Activated CD8-positive, alpha-beta memory T cell treated with anti-CD3 and anti-CD28 coated beads, Interleukin-2, amount 10 ng/mL, durations not matched to agents 7 days and 5 days (primary cell): ENCODE measurements around the gene IL17RB. TPM values are rescaled to one million over a fixed set of nuclear protein-coding genes. Genes with fewer than 3 reads are reported as not detected.

Source experiments
- ATAC-seq: fragments of 150-1000 bp; cut with Tn5 transposase; one replicate; pipeline ENCODE4 v1.10.0; 2021; ENCODE audit warnings: moderate library complexity
- CTCF ChIA-PET: fragments of 350-600 bp; sonication (Branson Sonifier 250); formaldehyde crosslinking; loops from one replicate; lab custom pipeline; 2021; ENCODE audit warnings: antibody characterized with exemption; lab: Charles Lee
- DNase-seq: peaks from one replicate; pipeline ENCODE4 v3.0.0-alpha.2; 2020
- H3K27ac Mint-ChIP-seq: one replicate; pipeline ENCODE4 v1.8.0; 2021; ENCODE audit warnings: mild to moderate bottlenecking, mixed read lengths
- H3K27me3 Mint-ChIP-seq: one replicate; pipeline ENCODE4 v1.8.0; 2021; ENCODE audit warnings: mixed read lengths
- H3K36me3 Mint-ChIP-seq: one replicate; pipeline ENCODE4 v1.8.0; 2021; ENCODE audit warnings: mild to moderate bottlenecking, mixed read lengths
- H3K4me1 Mint-ChIP-seq: one replicate; pipeline ENCODE4 v1.8.0; 2021; ENCODE audit warnings: mixed read lengths
- H3K4me3 Mint-ChIP-seq: one replicate; pipeline ENCODE4 v1.8.0; 2021; ENCODE audit warnings: mild to moderate bottlenecking, moderate library complexity, mixed read lengths
- H3K9me3 Mint-ChIP-seq: one replicate; pipeline ENCODE4 v1.8.0; 2022; ENCODE audit warnings: low read depth, mixed read lengths
- total RNA-seq, 2 experiments: library from RNA; stranded (reverse); gene quantifications; one replicate each; pipeline ENCODE4 v1.2.3, GENCODE V29; 2021

The IL17RB gene
- total RNA-seq, 2 experiments from 2014 or later: 2.4 to 7.0 TPM

GRCh38 chr3:53829605-53830004 is 16.8 kb upstream of the IL17RB start:
- Mint-ChIP-seq H3K27ac (no peak overlapping the region), H3K4me3 (no peak overlapping the region), H3K27me3 (peaks cover 14% of the 10 kb centered on the region), H3K4me1 (peaks cover 5% of the 10 kb centered on the region), H3K36me3 (no peaks in the 10 kb centered on the region), H3K9me3 (no peaks in the 10 kb centered on the region)
- DNase-seq (no peak), ATAC-seq (no peak)
- CTCF ChIA-PET: no interaction called here

GRCh38 chr3:53830944-53831343 is 15.4 kb upstream of the IL17RB start:
- Mint-ChIP-seq H3K36me3 (no peaks in the 10 kb centered on the region), H3K4me3 (no peak overlapping the region), H3K4me1 (peaks cover 2% of the 10 kb centered on the region), H3K27ac (no peak overlapping the region), H3K9me3 (no peaks in the 10 kb centered on the region), H3K27me3 (peaks cover 5% of the 10 kb centered on the region)
- DNase-seq (no peak), ATAC-seq (no peak)
- CTCF ChIA-PET: no interaction called here

- H3K27ac Mint-ChIP-seq: no peak overlapping the region
- no peak for DNase-seq
- ATAC-seq: no peak
- H3K4me1 Mint-ChIP-seq: no peaks in the 10 kb centered on the region
- H3K27me3 Mint-ChIP-seq: peaks cover 2% of the 10 kb centered on the region
- no peak overlapping the region for H3K4me3 Mint-ChIP-seq
- CTCF ChIA-PET: no interaction called here
- H3K36me3 Mint-ChIP-seq: no peaks in the 10 kb centered on the region
- no peaks in the 10 kb centered on the region for H3K9me3 Mint-ChIP-seq
Observed at GRCh38 chr3:53833053-53833645, 13.2 kb upstream of the IL17RB start.

- Mint-ChIP-seq H3K4me3 (no peak overlapping the region), H3K27me3 (peaks cover 2% of the 10 kb centered on the region), H3K36me3 (no peaks in the 10 kb centered on the region), H3K9me3 (no peaks in the 10 kb centered on the region), H3K27ac (no peak overlapping the region), H3K4me1 (no peaks in the 10 kb centered on the region)
- ATAC-seq (no peak), DNase-seq (no peak)
- CTCF ChIA-PET: no interaction called here
Observed at GRCh38 chr3:53833700-53834099, 12.7 kb upstream of the IL17RB start.

GRCh38 chr3:53834429-53835095 is 11.8 kb upstream of the IL17RB start:
- Mint-ChIP-seq H3K9me3 (no peaks in the 10 kb centered on the region), H3K4me3 (no peak overlapping the region), H3K4me1 (no peaks in the 10 kb centered on the region), H3K27ac (no peak overlapping the region), H3K36me3 (no peaks in the 10 kb centered on the region), H3K27me3 (peaks cover 5% of the 10 kb centered on the region)
- no peak for ATAC-seq
- no peak for DNase-seq
- CTCF ChIA-PET: interaction anchor here (1.1 kb wide), 1 partner anchor 10 kb away, joined by 3 read pairs; no protein-coding TSS in a partner anchor

GRCh38 chr3:53835257-53835656 is 11.1 kb upstream of the IL17RB start:
- CTCF ChIA-PET: interaction anchor here (1.1 kb wide), 1 partner anchor 9 kb away, joined by 3 read pairs; no protein-coding TSS in a partner anchor

GRCh38 chr3:53836084-53836872 is 10.1 kb upstream of the IL17RB start:
- Mint-ChIP-seq H3K4me3 (no peak overlapping the region), H3K4me1 (no peaks in the 10 kb centered on the region), H3K36me3 (no peaks in the 10 kb centered on the region), H3K27ac (no peak overlapping the region), H3K27me3 (peaks cover 7% of the 10 kb centered on the region), H3K9me3 (no peaks in the 10 kb centered on the region)
- CTCF ChIA-PET: no interaction called here
- no peak for ATAC-seq
- DNase-seq: no peak

More at GRCh38 chr3:53835257-53835656, 11.1 kb upstream of the IL17RB start:
- DNase-seq: no peak
- no peaks in the 10 kb centered on the region for H3K9me3 Mint-ChIP-seq
- ATAC-seq: no peak
- peaks cover 7% of the 10 kb centered on the region for H3K27me3 Mint-ChIP-seq
- H3K4me3 Mint-ChIP-seq: no peak overlapping the region
- H3K4me1 Mint-ChIP-seq: no peaks in the 10 kb centered on the region
- H3K27ac Mint-ChIP-seq: no peak overlapping the region
- H3K36me3 Mint-ChIP-seq: no peaks in the 10 kb centered on the region

GRCh38 chr3:53837331-53837730 is 9.0 kb upstream of the IL17RB start:
- peaks cover 9% of the 10 kb centered on the region for H3K27me3 Mint-ChIP-seq
- no peak overlapping the region for H3K4me3 Mint-ChIP-seq
- H3K9me3 Mint-ChIP-seq: no peaks in the 10 kb centered on the region
- no peaks in the 10 kb centered on the region for H3K4me1 Mint-ChIP-seq
- DNase-seq (no peak), ATAC-seq (no peak)
- CTCF ChIA-PET: no interaction called here
- no peak overlapping the region for H3K27ac Mint-ChIP-seq
- H3K36me3 Mint-ChIP-seq: no peaks in the 10 kb centered on the region

- Mint-ChIP-seq H3K9me3 (no peaks in the 10 kb centered on the region), H3K27ac (no peak overlapping the region), H3K4me3 (no peak overlapping the region), H3K27me3 (peaks cover 42% of the 10 kb centered on the region), H3K36me3 (no peaks in the 10 kb centered on the region), H3K4me1 (peaks cover 6% of the 10 kb centered on the region)
- DNase-seq (no peak), ATAC-seq (no peak)
- CTCF ChIA-PET: interaction anchor here (0.6 kb wide), 1 partner anchor 64 kb away, joined by 3 read pairs; no protein-coding TSS in a partner anchor
Observed at GRCh38 chr3:53841296-53841695, 5.1 kb upstream of the IL17RB start.

GRCh38 chr3:53842436-53843194 is 3.8 kb upstream of the IL17RB start:
- H3K27me3 Mint-ChIP-seq: peaks cover 54% of the 10 kb centered on the region
- CTCF ChIA-PET: no interaction called here
- peaks cover 6% of the 10 kb centered on the region for H3K4me1 Mint-ChIP-seq

GRCh38 chr3:53843195-53844177 is 2.9 kb upstream of the IL17RB start:
- H3K27me3 Mint-ChIP-seq: peaks cover 62% of the 10 kb centered on the region
- H3K4me3 Mint-ChIP-seq: no peak overlapping the region
- H3K9me3 Mint-ChIP-seq: no peaks in the 10 kb centered on the region
- ATAC-seq (no peak), DNase-seq (no peak)
- H3K27ac Mint-ChIP-seq: no peak overlapping the region
- peaks cover 6% of the 10 kb centered on the region for H3K4me1 Mint-ChIP-seq
- H3K36me3 Mint-ChIP-seq: no peaks in the 10 kb centered on the region
- CTCF ChIA-PET: interaction anchor here (1.4 kb wide), 1 partner anchor 9 kb away, joined by 3 read pairs; no protein-coding TSS in a partner anchor

More at GRCh38 chr3:53842436-53843194, 3.8 kb upstream of the IL17RB start:
- no peak for DNase-seq
- Mint-ChIP-seq H3K36me3 (no peaks in the 10 kb centered on the region), H3K27ac (no peak overlapping the region), H3K9me3 (no peaks in the 10 kb centered on the region), H3K4me3 (no peak overlapping the region)
- no peak for ATAC-seq
